Keratinocyte (primary cell): ENCODE measurements around the gene PRSS50. TPM values are rescaled to one million over a fixed set of nuclear protein-coding genes. Genes with fewer than 3 reads are reported as not detected.

Experiments
- DNase-seq: peaks from one replicate; pipeline ENCODE4 v3.0.0-alpha.2; 2011; ENCODE audit warnings: low read depth, missing footprints, low spot score
- FAIRE-seq: peaks from 2 replicates; lab custom pipeline; 2011; peaks lifted over from hg19 to GRCh38; lab: Jason Lieb, UNC
- H2AFZ ChIP-seq: 2 replicates; pipeline ENCODE4 v1.6.0; 2012; ENCODE audit warnings: low read length, control low read depth, inconsistent platforms; ENCODE audit not compliant: control insufficient read depth
- H3K27ac ChIP-seq: 2 replicates; pipeline ENCODE4 v1.5.1; 2011; ENCODE audit warnings: low read length; ENCODE audit not compliant: control insufficient read depth, insufficient read depth
- H3K27me3 ChIP-seq: 3 replicates; pipeline ENCODE4 v1.6.0; 2011; ENCODE audit warnings: low read length; ENCODE audit not compliant: control insufficient read depth, insufficient read depth; ENCODE audit errors: extremely low read depth
- H3K36me3 ChIP-seq, 2 experiments: 2 replicates in 1 of 2; 3 replicates in 1 of 2; pipeline ENCODE4 v1.5.1; 2011; ENCODE audit warnings: low read length in 2 of 2, mild to moderate bottlenecking in 1 of 2; ENCODE audit not compliant: control insufficient read depth in 2 of 2, insufficient read depth in 2 of 2; ENCODE audit errors: extremely low read depth in 1 of 2
- H3K4me1 ChIP-seq: 3 replicates; pipeline ENCODE4 v1.5.1; 2011; ENCODE audit warnings: low read length; ENCODE audit not compliant: control insufficient read depth, insufficient read depth; ENCODE audit errors: extremely low read depth
- H3K4me2 ChIP-seq: 3 replicates; pipeline ENCODE4 v1.6.0; 2011; ENCODE audit warnings: low read depth, low read length; ENCODE audit not compliant: control insufficient read depth, insufficient read depth; ENCODE audit errors: extremely low read depth
- H3K4me3 ChIP-seq, 3 experiments: fragments of 200-600 bp in 1 of 3; sonication (generic) in 1 of 3; 2 replicates in 2 of 3; 3 replicates in 1 of 3; pipeline ENCODE4 v1.5.1; 2011 to 2016; ENCODE audit warnings: low read length in 3 of 3, mild to moderate bottlenecking in 3 of 3, control low read depth in 2 of 3, inconsistent platforms in 1 of 3, low read depth in 1 of 3, mixed read lengths in 1 of 3, mixed run types in 1 of 3, moderate library complexity in 1 of 3; ENCODE audit not compliant: control insufficient read depth in 2 of 3, insufficient read depth in 2 of 3; ENCODE audit errors: extremely low read depth in 1 of 3
- H3K79me2 ChIP-seq: 2 replicates; pipeline ENCODE4 v1.6.0; 2012; ENCODE audit warnings: low read length; ENCODE audit not compliant: control insufficient read depth, insufficient read depth
- H3K9ac ChIP-seq: 3 replicates; pipeline ENCODE4 v1.6.0; 2011; ENCODE audit warnings: low read length; ENCODE audit not compliant: control insufficient read depth, insufficient read depth; ENCODE audit errors: extremely low read depth
- H3K9me1 ChIP-seq: 3 replicates; pipeline ENCODE4 v1.6.0; 2011; ENCODE audit warnings: low read length; ENCODE audit not compliant: control insufficient read depth, insufficient read depth; ENCODE audit errors: extremely low read depth
- H3K9me3 ChIP-seq: 2 replicates; pipeline ENCODE4 v1.5.1; 2012; ENCODE audit warnings: low read depth, low read length; ENCODE audit not compliant: control insufficient read depth
- H4K20me1 ChIP-seq: 3 replicates; pipeline ENCODE4 v1.6.0; 2011; ENCODE audit warnings: low read length; ENCODE audit not compliant: control insufficient read depth, insufficient read depth; ENCODE audit errors: extremely low read depth
- EZH2 ChIP-seq: IDR thresholded peaks from one replicate; pipeline ENCODE4 v1.6.1; 2012; ENCODE audit warnings: inconsistent platforms, mild to moderate bottlenecking, low read length, moderate library complexity
- dilution Hi-C: fragments of 300-500 bp; cut with MboI; formaldehyde crosslinking; loops from one replicate; pipeline ENCODE4 v1.7.0; 2020; ENCODE audit warnings: low sequenced_read_pairs; ENCODE audit not compliant: extremely low pct_ligation_motif_present
- polyA plus RNA-seq, 5 experiments: library from polyadenylated mRNA; depleted of rRNA in 3 of 5; stranded (reverse) in 3 of 5; stranded (forward) in 1 of 5; unstranded in 1 of 5; fragments of >200 nt; gene quantifications; 1 replicate in 1 of 5; 2 replicates in 3 of 5; 3 replicates in 1 of 5; pipeline versions ENCODE4 v1.2.1 to v1.2.3, GENCODE V29; 2011 to 2012; ENCODE audit warnings: missing spikeins in 2 of 5, low read depth in 1 of 5, low replicate concordance in 1 of 5
- TF ChIP-seq, protein P1 (sequence below), 3 experiments: IDR thresholded peaks in 1 of 3; conservative IDR thresholded peaks in 1 of 3; optimal IDR thresholded peaks in 1 of 3; 2 replicates in 2 of 3; 3 replicates in 1 of 3; pipeline versions ENCODE3 to v1.5.1; 2011; ENCODE audit warnings: low read length in 3 of 3, mild to moderate bottlenecking in 3 of 3, moderate library complexity in 2 of 3, control low read depth in 1 of 3, inconsistent platforms in 1 of 3; ENCODE audit not compliant: insufficient read depth in 2 of 3; ENCODE audit errors: extremely low read depth in 1 of 3

PRSS50 gene
- polyA plus RNA-seq, 1 donor (not counting 4 experiments of a cell fraction or from before 2014, with no cell fraction given) = not detected

DNA sequence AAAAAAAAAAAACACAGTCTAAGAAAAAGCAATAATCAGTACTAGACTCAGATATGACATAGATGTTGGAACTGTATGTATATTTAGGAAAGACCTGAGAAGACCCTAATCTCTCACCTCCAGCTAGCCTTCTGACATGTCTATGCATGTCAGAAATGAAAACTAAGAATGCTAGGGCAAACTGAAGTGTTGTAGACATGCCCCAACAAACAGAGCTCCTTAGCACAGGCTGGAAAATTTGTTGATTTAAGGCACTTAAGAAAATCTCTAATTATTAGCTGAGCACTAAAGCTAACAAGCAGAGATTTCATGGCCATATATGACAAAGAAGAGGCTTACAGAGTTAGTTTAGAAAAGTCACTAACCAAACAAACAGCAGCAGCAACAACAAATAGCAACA is 45.5 kb upstream of the PRSS50 start:
- no peaks in the 10 kb centered on the region for H3K9me1 ChIP-seq
- H3K9me3 ChIP-seq = no peaks in the 10 kb centered on the region
- no peak overlapping the region for H2AFZ ChIP-seq
- dilution Hi-C loops = no loop called here
- no peaks in the 10 kb centered on the region for H3K79me2 ChIP-seq
- no peak for DNase-seq
- H4K20me1 ChIP-seq = no peaks in the 10 kb centered on the region
- H3K27ac ChIP-seq = no peak overlapping the region
- TF ChIP-seq, protein P1, sequence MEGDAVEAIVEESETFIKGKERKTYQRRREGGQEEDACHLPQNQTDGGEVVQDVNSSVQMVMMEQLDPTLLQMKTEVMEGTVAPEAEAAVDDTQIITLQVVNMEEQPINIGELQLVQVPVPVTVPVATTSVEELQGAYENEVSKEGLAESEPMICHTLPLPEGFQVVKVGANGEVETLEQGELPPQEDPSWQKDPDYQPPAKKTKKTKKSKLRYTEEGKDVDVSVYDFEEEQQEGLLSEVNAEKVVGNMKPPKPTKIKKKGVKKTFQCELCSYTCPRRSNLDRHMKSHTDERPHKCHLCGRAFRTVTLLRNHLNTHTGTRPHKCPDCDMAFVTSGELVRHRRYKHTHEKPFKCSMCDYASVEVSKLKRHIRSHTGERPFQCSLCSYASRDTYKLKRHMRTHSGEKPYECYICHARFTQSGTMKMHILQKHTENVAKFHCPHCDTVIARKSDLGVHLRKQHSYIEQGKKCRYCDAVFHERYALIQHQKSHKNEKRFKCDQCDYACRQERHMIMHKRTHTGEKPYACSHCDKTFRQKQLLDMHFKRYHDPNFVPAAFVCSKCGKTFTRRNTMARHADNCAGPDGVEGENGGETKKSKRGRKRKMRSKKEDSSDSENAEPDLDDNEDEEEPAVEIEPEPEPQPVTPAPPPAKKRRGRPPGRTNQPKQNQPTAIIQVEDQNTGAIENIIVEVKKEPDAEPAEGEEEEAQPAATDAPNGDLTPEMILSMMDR (optimal IDR thresholded peaks at IDR 0.05 in 1 of 3, IDR thresholded peaks at IDR 0.05 in 1 of 3, conservative IDR thresholded peaks at IDR 0.05 in 1 of 3; ENCODE audit: extremely low read depth in 1 of 3, insufficient read depth in 2 of 3, low read length in 3 of 3) = no peak
- TF ChIP-seq EZH2 = no peak
- peaks cover 4% of the 10 kb centered on the region for H3K4me1 ChIP-seq
- H3K4me3 ChIP-seq = no peak overlapping the region
- H3K9ac ChIP-seq = no peak overlapping the region
- FAIRE-seq = no peak
- peak overlapping the region; percentile 38 for H3K4me2 ChIP-seq
- no peaks in the 10 kb centered on the region for H3K27me3 ChIP-seq
- H3K36me3 ChIP-seq = no peaks in the 10 kb centered on the region

DNA sequence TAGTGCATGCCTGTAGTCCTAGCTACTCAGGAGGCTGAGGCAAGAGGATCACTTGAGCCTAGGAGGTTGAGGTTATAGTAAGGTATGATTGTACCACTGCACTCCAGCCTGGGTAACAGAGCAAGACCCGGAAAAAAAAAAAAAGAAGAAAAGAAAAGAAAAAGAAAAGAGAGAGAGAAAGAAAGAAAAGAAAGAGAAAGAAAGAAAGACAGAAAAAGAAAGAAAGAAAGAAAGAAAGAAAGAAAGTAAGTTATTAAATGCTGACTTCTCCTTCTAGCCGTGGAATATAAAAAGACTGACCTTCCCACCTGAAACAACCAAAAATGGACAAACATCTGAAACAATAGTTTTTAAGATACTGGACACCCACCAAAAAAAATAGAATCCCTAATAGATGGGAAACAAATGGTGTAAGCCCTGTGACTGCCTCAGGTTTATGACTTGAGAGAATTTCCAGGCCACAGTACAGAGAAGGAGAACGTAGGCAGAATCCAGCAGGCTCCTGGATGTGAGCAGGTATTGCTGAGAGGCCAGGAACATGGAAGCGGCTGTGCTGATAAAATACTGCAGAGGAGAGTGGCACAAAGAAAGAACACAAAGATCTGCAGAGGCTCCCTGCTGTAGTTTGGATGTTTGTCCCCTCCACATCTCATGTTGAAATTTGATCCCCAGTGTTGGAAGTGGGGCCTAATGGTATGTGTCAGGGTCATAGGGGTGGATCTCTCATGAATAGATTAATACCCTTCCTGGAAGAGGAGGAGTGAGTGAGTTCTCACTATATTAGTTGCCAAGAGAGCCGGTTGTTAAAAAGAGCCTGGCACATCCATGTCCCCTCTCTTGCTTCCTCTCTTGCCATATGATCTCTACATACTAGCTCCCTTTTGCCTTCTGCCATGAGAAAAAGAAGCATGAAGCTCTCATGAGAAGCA is 41.8 kb upstream of the PRSS50 start:
- dilution Hi-C loops = no loop called here
- H3K27ac ChIP-seq = no peak overlapping the region

More for the DNA sequence above, 41.8 kb upstream of the PRSS50 start:
- Histone ChIP-seq H3K4me3 (no peak overlapping the region), H3K4me2 (no peak overlapping the region), H3K9me1 (no peaks in the 10 kb centered on the region), H3K9ac (no peak overlapping the region), H3K79me2 (no peaks in the 10 kb centered on the region), H3K4me1 (peaks cover 4% of the 10 kb centered on the region), H4K20me1 (no peaks in the 10 kb centered on the region), H2AFZ (no peak overlapping the region), H3K9me3 (no peaks in the 10 kb centered on the region), H3K36me3 (no peaks in the 10 kb centered on the region), H3K27me3 (no peaks in the 10 kb centered on the region)
- FAIRE-seq (no peak), DNase-seq (no peak)
- TF ChIP-seq, protein P1 (optimal IDR thresholded peaks at IDR 0.05 in 1 of 3, IDR thresholded peaks at IDR 0.05 in 1 of 3, conservative IDR thresholded peaks at IDR 0.05 in 1 of 3; ENCODE audit: extremely low read depth in 1 of 3, insufficient read depth in 2 of 3, low read length in 3 of 3) = no peak
- no peak for TF ChIP-seq EZH2
